T47D (cell line): ENCODE results near the gene GUF1.
"Not testable (repeated sequence)": the region's sequence is repeated elsewhere in the genome, so short reads cannot be mapped to it uniquely, and the experiment has no call there.

Experiments
- DNase-seq, 2 experiments: peaks; one replicate each; pipeline versions ENCODE4 v3.0.0 to v3.0.0-alpha.2; 2011 to 2012; ENCODE audit warnings: low read depth in 1 of 2, low spot score in 1 of 2
- JUND ChIP-seq: IDR thresholded peaks from 2 replicates; pipeline ENCODE4 v1.6.1; 2012; ENCODE audit warnings: low read depth
- in situ Hi-C: cut with HindIII; loops from 2 replicates; pipeline ENCODE4 v1.10.0; 2016; ENCODE audit warnings: low sequenced_read_pairs, low pct_unique_long_range_greater_than_20kb

GUF1 gene

GRCh38 chr4:44725166-44725565 lies 46.9 kb downstream of the GUF1 start:
- TF ChIP-seq JUND: no peak
- in situ Hi-C loops: no loop called here
- no peak for DNase-seq

DNA sequence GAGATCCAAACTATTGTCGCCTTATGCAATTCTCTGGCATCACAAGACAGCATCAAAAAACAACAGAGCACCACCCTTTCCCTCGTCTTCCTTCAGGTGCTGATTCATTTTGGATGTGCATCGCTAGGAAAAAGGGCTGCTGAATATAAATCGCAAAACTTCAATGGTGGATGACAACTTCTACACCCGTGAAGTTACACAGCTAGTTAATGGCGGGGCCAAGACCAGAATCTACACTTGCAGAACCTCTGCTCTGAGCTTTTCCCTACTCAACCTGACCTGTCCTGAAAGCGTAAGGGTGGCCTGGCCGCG lies 47.5 kb downstream of the GUF1 start:
- TF ChIP-seq JUND: no peak
- in situ Hi-C loops: no loop called here
- DNase-seq: peak in 1 of 2 experiments; percentile 3

- DNase-seq: peak; percentile 60 to 86
- in situ Hi-C loops: no loop called here
- TF ChIP-seq JUND: no peak
Measured at GRCh38 chr4:44726038-44726871, 48.0 kb downstream of the GUF1 start, which contains the start of gene GNPDA2. TSS of gene GNPDA2 (minus strand) at chr4:44726556. CDS start at chr4:44722207, 4,349 bp downstream.

- DNase-seq: no peak
- in situ Hi-C loops: no loop called here
- no peak for TF ChIP-seq JUND
Measured at GRCh38 chr4:44727471-44727870, 49.3 kb downstream of the GUF1 start.

DNA sequence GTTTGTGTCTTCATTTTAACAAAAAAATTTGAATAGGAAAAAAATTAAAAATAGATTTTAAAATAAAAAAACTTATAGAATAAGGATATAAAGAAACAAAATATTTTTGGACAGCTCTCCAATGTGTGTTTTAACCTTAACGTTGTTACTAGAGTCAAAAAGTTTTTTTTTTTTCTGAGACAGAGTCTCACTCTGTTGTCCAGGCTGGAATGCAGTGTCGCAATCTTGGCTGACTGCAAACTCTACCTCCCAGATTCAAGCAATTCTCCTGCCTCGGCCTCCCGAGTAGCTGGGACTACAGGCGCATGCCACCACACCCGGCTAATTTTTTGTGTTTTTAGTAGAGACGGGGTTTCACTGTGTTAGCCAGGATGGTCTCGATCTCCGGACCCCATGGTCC lies 50.5 kb downstream of the GUF1 start:
- DNase-seq, in situ Hi-C loops: not testable (repeated sequence)

- DNase-seq: no peak
- in situ Hi-C loops: no loop called here
- TF ChIP-seq JUND: no peak
Measured at GRCh38 chr4:44736900-44737299, 58.7 kb downstream of the GUF1 start.

GRCh38 chr4:44738615-44739014 lies 60.4 kb downstream of the GUF1 start:
- in situ Hi-C loops: no loop called here
- peak in 1 of 2 experiments; percentile 22 for DNase-seq
- no peak for TF ChIP-seq JUND

DNA sequence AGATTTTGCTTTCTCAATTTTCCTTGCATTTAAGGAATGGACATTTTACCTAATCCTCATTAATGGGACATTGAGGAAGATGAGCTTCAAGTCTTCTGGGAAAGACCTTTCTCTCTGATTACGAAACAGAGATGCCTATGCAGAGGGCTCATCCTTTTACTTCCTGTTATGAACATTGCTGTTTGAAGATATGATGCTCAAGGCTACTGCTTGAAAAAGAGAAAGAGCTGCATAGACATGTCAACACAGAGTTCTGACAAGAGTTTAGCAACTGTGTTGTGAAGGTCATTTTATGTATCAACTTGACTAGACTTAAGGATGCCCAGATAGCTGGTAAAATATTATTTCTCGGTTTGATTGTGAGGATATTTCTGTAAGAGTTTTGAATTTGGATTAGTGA lies 62.0 kb downstream of the GUF1 start:
- in situ Hi-C loops: no loop called here
- no peak for TF ChIP-seq JUND
- DNase-seq: no peak
